Colonic mucosa (tissue), 4 donors: ENCODE measurements around the gene AMHR2. TPM values are rescaled to one million over a fixed set of nuclear protein-coding genes. Genes with fewer than 3 reads are reported as not detected.
A peak's percentile ranks its signal among the peaks of the same experiment; 100 is the strongest.
"Not testable (repeated sequence)": the region's sequence is repeated elsewhere in the genome, so short reads cannot be mapped to it uniquely, and the experiment has no call there.

ENCODE experiments used
- DNase-seq: peaks from one replicate; pipeline ENCODE4 v3.0.0-alpha.2; 2020
- H3K27ac ChIP-seq: fragments of 200-600 bp; one replicate; pipeline ENCODE4 v1.8.0; 2021
- H3K27me3 ChIP-seq: fragments of 200-600 bp; one replicate; pipeline ENCODE4 v1.8.0; 2021
- H3K36me3 ChIP-seq: fragments of 200-600 bp; one replicate; pipeline ENCODE4 v1.8.0; 2021
- H3K4me1 ChIP-seq: fragments of 200-600 bp; one replicate; pipeline ENCODE4 v1.8.0; 2021; ENCODE audit warnings: mild to moderate bottlenecking
- H3K4me3 ChIP-seq: fragments of 200-600 bp; one replicate; pipeline ENCODE4 v1.8.0; 2021
- H3K9ac ChIP-seq, 2 donors: one replicate each; pipeline ENCODE4 v1.7.0; 2013; ENCODE audit warnings: control low read depth in 2 of 2, low read depth in 2 of 2, low read length in 2 of 2
- H3K9me3 ChIP-seq: fragments of 200-600 bp; one replicate; pipeline ENCODE4 v1.8.0; 2021
- intact Hi-C: fragments of 100-400 bp; cut with DNase I; formaldehyde crosslinking; loops from one replicate; pipeline ENCODE4 v1.14.1; 2022
- total RNA-seq, 2 donors: library from RNA; stranded (reverse); fragmentation: NEBNext Ultra II Directional in 1 of 2; extraction: Animal tissue kit (Norgen Biotek cat#: 25700) in 1 of 2; gene quantifications; one replicate each; pipeline ENCODE4 v1.2.1, GENCODE V29; 2021
- TF ChIP-seq, protein P1 (sequence below): fragments of 200-600 bp; IDR thresholded peaks from one replicate; pipeline ENCODE4 v1.8.0; 2022; ENCODE audit warnings: antibody characterized with exemption, mild to moderate bottlenecking
- donor health status: healthy.
- donor health status: DM: no; HTN: no; CAD: no.
- donor health status: DM: no; HTN: no; CAD: no.

Gene AMHR2
- total RNA-seq, 2 donors from 2014 or later, result 0.17 TPM; not detected in 1

- Histone ChIP-seq H3K4me1 (peaks cover 29% of the 10 kb centered on the region), H3K9me3 (no peaks in the 10 kb centered on the region), H3K9ac (no peak overlapping the region), H3K4me3 (no peak overlapping the region), H3K36me3 (no peaks in the 10 kb centered on the region), H3K27me3 (no peaks in the 10 kb centered on the region), H3K27ac (peak overlapping the region; percentile 4)
- intact Hi-C loops, result no loop called here
- no peak for DNase-seq
- TF ChIP-seq, protein P1, sequence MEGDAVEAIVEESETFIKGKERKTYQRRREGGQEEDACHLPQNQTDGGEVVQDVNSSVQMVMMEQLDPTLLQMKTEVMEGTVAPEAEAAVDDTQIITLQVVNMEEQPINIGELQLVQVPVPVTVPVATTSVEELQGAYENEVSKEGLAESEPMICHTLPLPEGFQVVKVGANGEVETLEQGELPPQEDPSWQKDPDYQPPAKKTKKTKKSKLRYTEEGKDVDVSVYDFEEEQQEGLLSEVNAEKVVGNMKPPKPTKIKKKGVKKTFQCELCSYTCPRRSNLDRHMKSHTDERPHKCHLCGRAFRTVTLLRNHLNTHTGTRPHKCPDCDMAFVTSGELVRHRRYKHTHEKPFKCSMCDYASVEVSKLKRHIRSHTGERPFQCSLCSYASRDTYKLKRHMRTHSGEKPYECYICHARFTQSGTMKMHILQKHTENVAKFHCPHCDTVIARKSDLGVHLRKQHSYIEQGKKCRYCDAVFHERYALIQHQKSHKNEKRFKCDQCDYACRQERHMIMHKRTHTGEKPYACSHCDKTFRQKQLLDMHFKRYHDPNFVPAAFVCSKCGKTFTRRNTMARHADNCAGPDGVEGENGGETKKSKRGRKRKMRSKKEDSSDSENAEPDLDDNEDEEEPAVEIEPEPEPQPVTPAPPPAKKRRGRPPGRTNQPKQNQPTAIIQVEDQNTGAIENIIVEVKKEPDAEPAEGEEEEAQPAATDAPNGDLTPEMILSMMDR, result no peak
These were observed 34.7 kb upstream of the AMHR2 start for GRCh38 chr12:53388932-53389331.

- H3K4me1 ChIP-seq, result peaks cover 24% of the 10 kb centered on the region
- no peaks in the 10 kb centered on the region for H3K27me3 ChIP-seq
- H3K27ac ChIP-seq, result peak overlapping the region; percentile 4
- H3K36me3 ChIP-seq, result no peaks in the 10 kb centered on the region
- TF ChIP-seq, protein P1, result no peak
- H3K4me3 ChIP-seq, result no peak overlapping the region
- intact Hi-C loops, result no loop called here
- DNase-seq, result no peak
- H3K9ac ChIP-seq, result no peak overlapping the region
- no peaks in the 10 kb centered on the region for H3K9me3 ChIP-seq
These were observed 34.0 kb upstream of the AMHR2 start for GRCh38 chr12:53389702-53390101.

DNA sequence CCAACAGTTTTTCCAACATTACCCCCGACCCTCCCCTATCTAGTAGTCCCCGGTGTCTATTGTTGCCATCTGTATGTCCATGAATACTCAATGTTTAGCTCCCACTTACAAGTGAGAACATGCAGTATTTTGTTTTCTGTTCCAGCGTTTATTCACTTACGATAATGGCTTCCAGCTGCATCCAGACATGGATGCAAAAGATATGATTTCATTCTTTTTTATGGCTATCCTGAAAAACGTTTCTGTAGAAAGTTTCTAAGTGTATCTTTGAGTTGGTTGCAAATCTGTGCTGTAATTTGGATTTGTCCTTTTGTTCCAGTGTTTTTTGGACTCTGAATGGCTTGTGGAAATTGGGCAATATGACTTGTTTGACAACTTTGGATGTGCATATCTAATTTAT lies 31.9 kb upstream of the AMHR2 start:
- H3K27me3 ChIP-seq, result no peaks in the 10 kb centered on the region
- intact Hi-C loops, result no loop called here
- no peaks in the 10 kb centered on the region for H3K36me3 ChIP-seq
- DNase-seq, result no peak
- peaks cover 13% of the 10 kb centered on the region for H3K4me1 ChIP-seq
- no peaks in the 10 kb centered on the region for H3K9me3 ChIP-seq
- H3K9ac ChIP-seq, result no peak overlapping the region
- TF ChIP-seq, protein P1, result no peak
- no peak overlapping the region for H3K4me3 ChIP-seq
- peak overlapping the region; percentile 12 for H3K27ac ChIP-seq

DNA sequence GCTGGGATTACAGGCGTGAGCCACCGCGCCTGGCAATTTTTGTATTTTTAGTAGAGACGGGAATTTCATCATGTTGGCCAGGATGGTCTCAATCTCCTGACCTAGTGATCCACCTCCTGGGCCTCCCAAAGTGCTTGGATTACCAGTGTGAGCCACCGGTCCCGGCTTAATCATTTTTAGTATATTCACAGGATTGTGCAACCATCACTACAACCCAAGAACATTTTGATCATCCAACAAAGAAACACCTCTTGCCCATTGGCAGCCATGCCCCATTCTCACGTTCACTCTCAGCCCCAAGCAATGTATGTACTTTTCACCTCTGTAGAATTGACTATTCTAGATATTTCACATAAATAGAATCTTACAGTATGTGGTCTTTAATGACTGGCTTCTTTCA lies 23.8 kb upstream of the AMHR2 start:
- intact Hi-C loops, result no loop called here
- Histone ChIP-seq H3K27ac (no peak overlapping the region), H3K4me1 (no peaks in the 10 kb centered on the region), H3K27me3 (no peaks in the 10 kb centered on the region), H3K9me3 (no peaks in the 10 kb centered on the region), H3K9ac (no peak overlapping the region), H3K4me3 (no peak overlapping the region), H3K36me3 (no peaks in the 10 kb centered on the region)
- DNase-seq, result no peak
- TF ChIP-seq, protein P1, result no peak

- H3K4me1 ChIP-seq, H3K27ac ChIP-seq, H3K27me3 ChIP-seq, H3K4me3 ChIP-seq, DNase-seq, H3K9me3 ChIP-seq, H3K36me3 ChIP-seq, H3K9ac ChIP-seq, intact Hi-C loops: not testable (repeated sequence)
These were observed 21.3 kb upstream of the AMHR2 start for GRCh38 chr12:53402351-53402750.

DNA sequence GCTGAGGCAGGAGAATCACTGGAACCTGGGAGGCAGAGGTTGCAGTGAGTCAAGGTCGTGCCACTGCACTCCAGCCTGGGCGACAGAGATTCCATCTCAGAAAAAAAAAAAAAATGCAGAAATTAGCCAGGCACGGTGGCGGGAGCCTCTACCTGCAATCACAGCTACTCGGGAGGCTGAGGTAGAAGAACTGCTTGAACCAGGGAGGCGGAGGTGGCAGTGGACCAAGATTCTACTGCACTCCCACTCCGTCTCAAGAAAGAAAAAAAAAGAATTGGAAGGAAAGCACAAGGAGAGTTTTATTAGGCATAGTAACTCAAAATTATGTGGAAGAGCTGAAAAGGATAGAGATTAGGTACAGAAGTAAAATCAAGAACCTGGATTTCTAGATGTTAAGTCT lies 20.8 kb upstream of the AMHR2 start:
- Histone ChIP-seq H3K4me1 (no peaks in the 10 kb centered on the region), H3K27me3 (no peaks in the 10 kb centered on the region), H3K36me3 (peaks cover 7% of the 10 kb centered on the region), H3K4me3 (no peak overlapping the region), H3K27ac (no peak overlapping the region), H3K9ac (no peak overlapping the region), H3K9me3 (no peaks in the 10 kb centered on the region)
- DNase-seq, result no peak
- intact Hi-C loops, result no loop called here
- TF ChIP-seq, protein P1, result no peak
